HG02571 (cell line): ENCODE results near the gene ERRFI1.

ENCODE experiments used
- ATAC-seq: cut with Tn5 transposase; IDR thresholded peaks from one replicate; pipeline ENCODE4 v1.9.1; 2021; ENCODE audit warnings: mild to moderate bottlenecking, moderate library complexity; ENCODE audit not compliant: unreplicated experiment

ERRFI1 gene

DNA sequence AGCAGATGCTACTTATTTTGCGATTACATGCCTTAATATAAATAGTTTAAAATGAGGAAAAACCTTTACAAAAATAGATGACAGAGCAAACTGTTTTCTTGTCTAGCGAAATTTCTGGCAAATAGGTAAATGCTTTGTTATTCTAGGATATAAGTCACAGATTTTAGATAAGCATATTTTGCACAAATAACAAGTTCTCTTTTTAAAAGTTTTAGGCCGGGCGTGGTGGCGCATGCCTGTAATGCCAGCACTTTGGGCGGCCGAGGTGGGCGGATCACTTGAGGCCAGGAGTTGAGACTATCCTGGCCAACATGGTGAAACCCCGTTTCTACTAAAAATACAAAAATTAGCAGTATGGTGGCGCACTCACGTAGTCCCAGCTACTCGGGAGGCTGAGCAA, 20.3 kb upstream of the ERRFI1 start:
- no peak for ATAC-seq

GRCh38 chr1:8043621-8044020, 17.5 kb upstream of the ERRFI1 start:
- ATAC-seq, result no peak

DNA sequence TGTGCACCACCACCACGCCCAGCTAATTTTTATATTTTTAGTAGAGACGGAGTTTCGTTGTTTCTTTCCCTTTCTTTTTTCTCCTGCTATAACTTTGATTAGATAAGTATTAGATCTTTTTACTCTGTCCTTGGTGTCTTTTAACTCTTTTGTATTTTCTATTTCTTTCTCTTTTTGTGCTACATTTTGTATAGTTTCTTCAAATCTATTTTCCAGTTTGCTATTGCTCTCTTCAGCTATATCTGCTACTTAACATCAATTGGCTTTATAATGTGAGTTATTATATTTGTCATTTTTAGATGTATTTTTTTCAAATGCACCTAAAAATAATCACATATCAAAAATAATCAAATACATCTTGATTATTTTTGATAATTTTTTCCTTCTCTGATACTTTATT, 16.0 kb upstream of the ERRFI1 start:
- ATAC-seq, result no peak

- ATAC-seq, result no peak
These were observed 14.5 kb upstream of the ERRFI1 start for GRCh38 chr1:8040586-8040985.

DNA sequence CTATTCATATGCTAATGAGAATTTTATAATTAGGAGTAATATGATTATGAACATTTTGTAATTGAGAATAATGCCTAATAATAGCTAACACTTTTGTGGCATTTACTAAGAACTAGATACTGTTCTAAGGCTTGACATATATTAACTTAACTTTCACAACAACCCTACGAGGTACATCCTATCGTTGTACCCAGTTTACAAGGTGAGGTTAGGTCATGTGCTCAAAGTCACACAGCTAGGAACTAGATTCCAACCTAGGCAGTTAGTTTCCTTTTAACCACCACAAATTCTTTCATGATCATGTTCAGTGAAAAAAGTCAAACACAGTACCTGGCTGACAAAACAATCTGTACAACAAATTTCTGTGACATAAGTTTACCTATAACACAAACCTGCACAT, 13.0 kb upstream of the ERRFI1 start:
- ATAC-seq, result no peak

DNA sequence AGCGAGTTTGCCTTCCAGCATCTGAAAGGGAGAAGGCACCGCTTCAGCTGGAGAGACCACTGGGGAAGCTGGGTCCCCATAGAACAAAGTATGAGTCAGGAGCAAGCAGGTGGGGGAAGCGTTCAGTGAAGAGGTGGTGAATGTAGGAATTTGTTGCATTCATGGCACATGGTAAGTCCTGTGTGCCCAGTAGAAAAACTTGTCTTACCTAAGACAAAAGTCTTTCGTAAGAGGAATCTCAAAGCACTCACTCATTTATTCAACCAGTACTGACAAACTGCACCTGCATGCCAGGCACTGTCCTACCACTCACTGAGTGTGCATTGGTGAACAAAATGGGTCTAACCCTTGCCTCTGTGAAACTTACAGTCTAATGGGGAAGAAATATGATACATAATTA, 9.2 kb upstream of the ERRFI1 start:
- no peak for ATAC-seq

DNA sequence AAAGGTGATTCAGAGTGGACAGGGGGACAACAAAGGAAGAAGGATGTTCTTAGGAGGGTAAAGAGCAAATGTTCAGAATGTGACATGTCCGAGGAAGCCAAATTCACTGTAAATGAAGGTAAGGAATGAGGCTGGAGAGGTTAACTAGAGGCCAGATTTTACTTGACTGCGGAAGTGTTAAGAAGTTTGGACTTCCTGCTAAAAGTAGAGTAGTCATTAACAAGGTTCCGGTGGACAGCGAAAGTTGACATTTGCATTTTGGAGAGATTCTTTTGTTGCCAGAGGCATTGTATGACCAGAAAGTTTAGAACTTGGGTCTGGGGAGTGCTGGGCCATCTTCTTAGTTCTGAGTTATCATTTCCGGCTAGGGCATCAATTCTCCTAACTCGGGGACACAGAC, 7.2 kb upstream of the ERRFI1 start:
- ATAC-seq, result no peak

- ATAC-seq, result no peak
These were observed 6.3 kb upstream of the ERRFI1 start for GRCh38 chr1:8032366-8032910.

DNA sequence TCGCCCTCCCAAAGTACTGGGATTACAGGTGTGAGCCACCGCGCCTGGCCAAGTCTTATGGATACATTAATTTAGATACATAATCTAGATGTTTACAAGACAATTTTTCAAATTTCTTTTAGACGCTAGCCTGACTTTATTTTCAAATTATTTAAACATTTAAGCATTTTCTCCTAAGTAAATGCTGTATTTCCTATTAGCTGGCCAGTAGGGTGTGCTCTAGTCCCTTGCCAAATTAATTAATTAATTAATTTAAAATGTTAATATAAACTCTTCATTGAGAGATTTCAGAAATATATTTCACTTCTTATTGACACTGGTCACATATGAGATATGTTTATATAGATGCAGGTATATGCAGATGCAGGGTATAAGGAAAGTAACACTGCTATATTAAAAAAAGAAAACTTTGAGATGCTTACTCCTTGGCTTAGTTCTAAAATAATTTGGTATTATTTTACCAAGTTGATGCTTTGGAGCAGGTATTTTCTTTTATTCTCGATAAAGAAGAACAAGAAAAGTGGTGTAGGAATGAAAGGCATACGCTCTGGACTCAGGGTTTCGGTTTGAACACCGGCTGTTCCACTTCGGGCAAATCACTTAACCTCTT, 5.2 kb upstream of the ERRFI1 start:
- ATAC-seq, result no peak

DNA sequence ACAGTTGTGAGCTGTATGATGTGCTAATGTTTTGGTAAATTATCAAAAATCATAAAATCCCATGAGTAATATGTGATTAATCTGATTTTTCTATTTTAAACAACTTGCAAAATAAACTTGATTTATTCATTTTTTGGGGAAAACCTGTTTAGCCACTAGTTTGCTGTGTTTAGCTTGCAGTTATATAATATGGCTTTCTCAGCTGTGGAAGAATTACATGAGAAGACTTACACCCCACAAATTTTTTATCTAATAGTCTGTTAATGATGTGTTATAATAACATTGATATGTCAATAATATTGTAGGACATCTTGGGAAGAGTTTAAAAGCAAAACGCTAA, 2.4 kb upstream of the ERRFI1 start:
- no peak for ATAC-seq

GRCh38 chr1:8027748-8028570, 1.9 kb upstream of the ERRFI1 start:
- no peak for ATAC-seq

DNA sequence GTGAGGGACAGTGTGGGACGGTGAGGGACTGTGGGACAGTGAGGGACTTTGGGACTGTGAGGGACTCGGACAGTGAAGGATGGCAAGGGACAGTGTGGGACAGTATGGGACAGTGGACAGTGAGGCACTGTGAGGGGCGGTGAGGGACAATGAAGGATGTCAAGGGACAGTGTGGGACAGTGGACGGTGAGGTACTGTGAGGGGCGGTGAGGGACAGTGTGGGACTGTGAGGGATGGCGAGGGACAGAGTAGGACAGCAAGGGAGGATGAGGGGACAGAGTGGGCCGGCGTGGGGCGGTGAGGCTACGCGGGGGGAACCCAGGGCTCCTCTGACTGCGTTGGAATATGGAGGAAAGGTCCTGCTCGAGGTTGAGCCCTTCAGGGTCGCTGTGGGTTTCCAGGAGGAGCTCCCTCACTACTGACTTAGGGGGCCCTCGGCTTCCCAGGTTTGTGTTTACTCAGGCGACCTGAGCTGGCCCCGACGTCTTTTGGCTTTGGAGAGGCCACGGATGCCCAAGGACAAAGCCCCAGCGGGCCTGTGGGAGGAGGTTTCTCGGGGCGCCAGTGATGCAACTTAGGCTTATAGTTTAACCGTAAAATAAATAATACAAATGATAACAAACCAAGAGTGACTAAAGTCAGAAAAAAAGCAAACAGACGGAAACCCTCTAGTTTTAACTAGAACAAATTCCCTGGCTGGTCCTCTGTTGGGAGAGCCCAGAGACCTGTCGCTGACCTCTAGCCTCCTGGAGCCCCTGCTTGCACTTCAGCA, 1.1 kb upstream of the ERRFI1 start:
- ATAC-seq, result no peak

DNA sequence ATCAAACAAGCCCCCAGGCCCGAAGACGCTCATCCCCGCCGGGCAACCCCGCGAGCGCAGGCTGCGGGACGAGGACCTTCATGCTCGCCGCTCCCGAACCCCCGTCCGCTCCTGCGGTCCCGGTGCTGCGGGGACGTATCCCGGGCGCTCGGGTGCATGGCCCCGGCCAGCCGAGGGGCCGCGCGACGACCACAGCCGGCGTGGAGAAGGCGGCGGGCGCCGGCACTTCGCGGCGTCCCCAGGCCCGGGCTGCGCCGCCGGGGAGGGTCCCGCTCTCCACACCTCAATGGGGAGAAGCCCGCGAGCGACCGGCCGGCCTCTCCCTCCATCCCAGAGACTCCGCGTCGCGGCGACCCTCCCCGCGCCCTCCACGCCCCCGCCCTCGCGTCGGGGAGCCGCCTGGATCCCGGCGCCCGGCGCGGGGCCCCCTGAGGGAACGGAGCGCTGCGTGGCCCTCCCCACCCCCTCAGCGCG, 401 bp downstream of the ERRFI1 start:
- ATAC-seq, result peak; percentile 26

- ATAC-seq, result no peak
These were observed 943 bp downstream of the ERRFI1 start for GRCh38 chr1:8025061-8025670.

DNA sequence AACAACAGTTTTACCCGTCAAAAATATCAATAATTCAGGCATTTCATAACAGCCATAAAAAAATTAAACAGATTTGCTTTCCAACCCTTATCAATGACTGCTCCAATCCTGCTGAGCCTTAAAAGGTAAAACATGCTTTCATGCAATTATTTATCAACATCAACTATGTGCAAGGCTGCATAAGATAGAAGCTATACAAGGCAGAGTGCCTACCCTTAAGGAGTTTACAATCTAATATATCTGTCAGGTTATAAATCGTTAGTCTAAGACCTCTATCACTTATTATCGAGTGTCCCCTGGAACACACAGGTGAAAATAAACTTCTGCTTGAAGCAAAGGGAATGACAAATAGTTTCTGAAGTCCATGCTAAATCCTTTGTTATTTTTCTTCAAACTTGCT, 1.8 kb downstream of the ERRFI1 start:
- no peak for ATAC-seq

DNA sequence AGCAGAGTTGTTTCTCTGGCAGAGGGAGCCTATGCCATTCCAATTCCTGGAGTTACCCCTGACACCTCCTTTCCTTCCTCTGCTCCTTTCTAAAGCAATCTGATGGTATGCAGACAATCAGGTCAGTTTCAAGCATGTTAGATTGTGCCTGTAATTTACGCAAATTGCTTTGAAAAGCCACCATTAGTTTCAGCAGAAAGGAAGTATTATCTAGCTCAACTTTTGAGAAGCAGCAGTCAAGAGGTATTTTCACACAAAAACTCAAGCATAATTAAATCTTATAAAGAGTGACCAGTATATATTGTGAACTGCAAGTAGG, 2.2 kb downstream of the ERRFI1 start:
- no peak for ATAC-seq

- ATAC-seq, result no peak
These were observed 2.7 kb downstream of the ERRFI1 start for GRCh38 chr1:8023287-8023994.

GRCh38 chr1:8022395-8023286, 3.5 kb downstream of the ERRFI1 start:
- ATAC-seq, result no peak

- no peak for ATAC-seq
These were observed 4.3 kb downstream of the ERRFI1 start for GRCh38 chr1:8021676-8022266.
